Esophagus muscularis mucosa (tissue), 4 donors: Measurements from ENCODE around the gene EIF2B4. TPM values are rescaled to one million over a fixed set of nuclear protein-coding genes. Genes with fewer than 3 reads are reported as not detected.
"Not testable (repeated sequence)": the region's sequence is repeated elsewhere in the genome, so short reads cannot be mapped to it uniquely, and the experiment has no call there.

Source experiments
- DNase-seq: peaks from one replicate; pipeline ENCODE4 v3.0.0-alpha.2; 2017; ENCODE audit errors: extremely low spot score
- H3K27ac ChIP-seq, 4 donors: fragments of 200-600 bp; sonication (generic); replicated peaks in 1 of 4; 1 replicate in 3 of 4; 2 replicates in 1 of 4; pipeline ENCODE4 v1.5.1; 2016 to 2019; ENCODE audit warnings: mild to moderate bottlenecking in 1 of 4
- H3K27me3 ChIP-seq, 4 donors: fragments of 200-600 bp; sonication (generic); one replicate each; pipeline versions ENCODE4 v1.5.1 to v1.6.0; 2016 to 2019
- H3K36me3 ChIP-seq, 4 donors: fragments of 200-600 bp; sonication (generic); one replicate each; pipeline ENCODE4 v1.5.1; 2016 to 2019
- H3K4me1 ChIP-seq, 4 donors: fragments of 200-600 bp; sonication (generic); one replicate each; pipeline ENCODE4 v1.5.1; 2016 to 2019
- H3K4me3 ChIP-seq, 4 donors: fragments of 200-600 bp; sonication (generic); 1 replicate in 2 of 4; 2 replicates in 2 of 4; pipeline ENCODE4 v1.5.1; 2016 to 2019; ENCODE audit warnings: mild to moderate bottlenecking in 4 of 4, moderate library complexity in 1 of 4
- H3K9me3 ChIP-seq, 4 donors: fragments of 200-600 bp; sonication (generic); 1 replicate in 3 of 4; 2 replicates in 1 of 4; pipeline ENCODE4 v1.5.1; 2016 to 2019
- CTCF ChIP-seq, 3 experiments: fragments of 200-600 bp in 2 of 3; fragments of 450-650 bp in 1 of 3; sonication (generic) in 2 of 3; IDR thresholded peaks; one replicate each; pipeline ENCODE4 v1.5.1; 2017 to 2019; ENCODE audit warnings: antibody characterized with exemption in 3 of 3, mild to moderate bottlenecking in 2 of 3, moderate library complexity in 1 of 3
- EP300 ChIP-seq: sonication (generic); formaldehyde crosslinking; IDR thresholded peaks from one replicate; pipeline ENCODE4 v1.6.1; 2017; ENCODE audit warnings: antibody characterized with exemption
- POLR2A ChIP-seq: fragments of 450-650 bp; IDR thresholded peaks from one replicate; pipeline ENCODE4 v1.6.1; 2017; ENCODE audit warnings: antibody characterized with exemption, moderate library complexity, mild to moderate bottlenecking, low read depth
- POLR2AphosphoS5 ChIP-seq, 2 donors: sonication (generic); formaldehyde crosslinking; IDR thresholded peaks; one replicate each; pipeline ENCODE4 v1.6.1; 2017; ENCODE audit warnings: antibody characterized with exemption in 2 of 2
- WGBS: methylation state at CpG from one replicate; pipeline ENCODE4 v1.1.5; 2018; 5-methylcytosine and 5-hydroxymethylcytosine counted together
- intact Hi-C: fragments of 100-400 bp; cut with DNase I; formaldehyde crosslinking; loops from one replicate; pipeline ENCODE4 v1.15.1; 2023
- total RNA-seq, 4 donors: library from RNA; depleted of rRNA; stranded (reverse); fragments of >200 nt; gene quantifications; one replicate each; pipeline versions ENCODE4 v1.1.0 to v1.2.1, GENCODE V29; 2016

Gene EIF2B4
- total RNA-seq, 4 donors from 2014 or later: 39.0 to 50.1 (median 44.9) TPM

- no peak for TF ChIP-seq EP300
- intact Hi-C loops: no loop called here
- Histone ChIP-seq H3K4me3 (no peak overlapping the region), H3K9me3 (no peaks in the 10 kb centered on the region), H3K27ac (no peak overlapping the region), H3K27me3 (no peaks in the 10 kb centered on the region), H3K4me1 (peaks cover 27 to 52% (median 40%) of the 10 kb centered on the region in 4 donors), H3K36me3 (peaks cover 0 to 10% (median 2%) of the 10 kb centered on the region in 4 donors)
- DNase-seq: no peak
- 89% methylated on average over 7 of the region's 7 CpGs for WGBS
Measured at GRCh38 chr2:27354597-27354927, 15.6 kb downstream of the EIF2B4 start.

- WGBS: 76% methylated on average over 7 of the region's 7 CpGs
- no peak for DNase-seq
- H3K27ac ChIP-seq: no peak overlapping the region
- H3K27me3 ChIP-seq: no peaks in the 10 kb centered on the region
- TF ChIP-seq POLR2AphosphoS5 (IDR thresholded peaks at IDR 0.05): no peak
- TF ChIP-seq POLR2A: no peak
- TF ChIP-seq EP300: no peak
- TF ChIP-seq CTCF (IDR thresholded peaks at IDR 0.05): no peak
- H3K4me1 ChIP-seq: peaks cover 27 to 52% (median 40%) of the 10 kb centered on the region in 4 donors
- intact Hi-C loops: no loop called here
- H3K36me3 ChIP-seq: peaks cover 0 to 12% (median 2%) of the 10 kb centered on the region in 4 donors
- H3K9me3 ChIP-seq: no peaks in the 10 kb centered on the region
- H3K4me3 ChIP-seq: no peak overlapping the region
Measured at GRCh38 chr2:27353762-27354596, 16.2 kb downstream of the EIF2B4 start.

GRCh38 chr2:27353386-27353761, 16.8 kb downstream of the EIF2B4 start:
- peaks cover 26 to 50% (median 38%) of the 10 kb centered on the region in 4 donors for H3K4me1 ChIP-seq
- intact Hi-C loops, DNase-seq, H3K9me3 ChIP-seq, H3K4me3 ChIP-seq, H3K27me3 ChIP-seq, H3K27ac ChIP-seq: not testable (repeated sequence)
- WGBS: 94% methylated on average over 5 of the region's 5 CpGs
- peaks cover 0 to 14% (median 2%) of the 10 kb centered on the region in 4 donors for H3K36me3 ChIP-seq

GRCh38 chr2:27351802-27352598, 18.1 kb downstream of the EIF2B4 start:
- Histone ChIP-seq H3K27ac (no peak overlapping the region), H3K9me3 (no peaks in the 10 kb centered on the region), H3K4me1 (peaks cover 16 to 45% (median 31%) of the 10 kb centered on the region in 4 donors), H3K4me3 (no peak overlapping the region), H3K27me3 (no peaks in the 10 kb centered on the region), H3K36me3 (peaks cover 0 to 22% (median 2%) of the 10 kb centered on the region in 4 donors)
- intact Hi-C loops: no loop called here
- WGBS: 78% methylated on average over 6 of the region's 6 CpGs
- no peak for DNase-seq
- TF ChIP-seq CTCF (IDR thresholded peaks at IDR 0.05) (no peak), EP300 (no peak), POLR2AphosphoS5 (IDR thresholded peaks at IDR 0.05) (no peak), POLR2A (no peak)

- H3K4me1 ChIP-seq: peaks cover 12 to 36% (median 22%) of the 10 kb centered on the region in 4 donors
- DNase-seq: no peak
- H3K27ac ChIP-seq: no peak overlapping the region
- H3K9me3 ChIP-seq: no peaks in the 10 kb centered on the region
- H3K4me3 ChIP-seq: no peak overlapping the region
- H3K27me3 ChIP-seq: no peaks in the 10 kb centered on the region
- intact Hi-C loops: no loop called here
- peaks cover 0 to 22% (median 2%) of the 10 kb centered on the region in 4 donors for H3K36me3 ChIP-seq
- no peak for TF ChIP-seq POLR2A
- TF ChIP-seq CTCF (IDR thresholded peaks at IDR 0.05): no peak
- no peak for TF ChIP-seq EP300
- TF ChIP-seq POLR2AphosphoS5 (IDR thresholded peaks at IDR 0.05): no peak
- WGBS: 94% methylated on average over 7 of the region's 7 CpGs
Measured at GRCh38 chr2:27350106-27350693, 19.9 kb downstream of the EIF2B4 start.
